ENCODE measurements around the gene HAUS6. TPM values are rescaled to one million over a fixed set of nuclear protein-coding genes. Genes with fewer than 3 reads are reported as not detected.

Gene HAUS6
- total RNA-seq, 2 donors from 2014 or later: 4.8 to 7.0 TPM

- Histone ChIP-seq H3K27ac (no peak overlapping the region), H3K27me3 (no peaks in the 10 kb centered on the region), H3K4me3 (no peak overlapping the region), H3K4me1 (no peaks in the 10 kb centered on the region), H3K9me3 (no peaks in the 10 kb centered on the region), H3K36me3 (no peaks in the 10 kb centered on the region)
- DNase-seq (ENCODE audit: low spot score): peak; percentile 77
- TF ChIP-seq, protein P1, sequence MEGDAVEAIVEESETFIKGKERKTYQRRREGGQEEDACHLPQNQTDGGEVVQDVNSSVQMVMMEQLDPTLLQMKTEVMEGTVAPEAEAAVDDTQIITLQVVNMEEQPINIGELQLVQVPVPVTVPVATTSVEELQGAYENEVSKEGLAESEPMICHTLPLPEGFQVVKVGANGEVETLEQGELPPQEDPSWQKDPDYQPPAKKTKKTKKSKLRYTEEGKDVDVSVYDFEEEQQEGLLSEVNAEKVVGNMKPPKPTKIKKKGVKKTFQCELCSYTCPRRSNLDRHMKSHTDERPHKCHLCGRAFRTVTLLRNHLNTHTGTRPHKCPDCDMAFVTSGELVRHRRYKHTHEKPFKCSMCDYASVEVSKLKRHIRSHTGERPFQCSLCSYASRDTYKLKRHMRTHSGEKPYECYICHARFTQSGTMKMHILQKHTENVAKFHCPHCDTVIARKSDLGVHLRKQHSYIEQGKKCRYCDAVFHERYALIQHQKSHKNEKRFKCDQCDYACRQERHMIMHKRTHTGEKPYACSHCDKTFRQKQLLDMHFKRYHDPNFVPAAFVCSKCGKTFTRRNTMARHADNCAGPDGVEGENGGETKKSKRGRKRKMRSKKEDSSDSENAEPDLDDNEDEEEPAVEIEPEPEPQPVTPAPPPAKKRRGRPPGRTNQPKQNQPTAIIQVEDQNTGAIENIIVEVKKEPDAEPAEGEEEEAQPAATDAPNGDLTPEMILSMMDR (IDR thresholded peaks at IDR 0.05): no peak
These were observed 43.8 kb upstream of the HAUS6 start for GRCh38 chr9:19146441-19147024.

GRCh38 chr9:19145881-19146280 is 43.2 kb upstream of the HAUS6 start:
- H3K4me3 ChIP-seq: no peak overlapping the region
- no peaks in the 10 kb centered on the region for H3K36me3 ChIP-seq
- H3K9me3 ChIP-seq: no peaks in the 10 kb centered on the region
- H3K27ac ChIP-seq: no peak overlapping the region
- DNase-seq (ENCODE audit: low spot score): no peak
- TF ChIP-seq, protein P1 (IDR thresholded peaks at IDR 0.05): no peak
- no peaks in the 10 kb centered on the region for H3K4me1 ChIP-seq
- no peaks in the 10 kb centered on the region for H3K27me3 ChIP-seq

GRCh38 chr9:19140259-19140658 is 37.6 kb upstream of the HAUS6 start:
- Histone ChIP-seq H3K4me1 (no peaks in the 10 kb centered on the region), H3K9me3 (no peaks in the 10 kb centered on the region), H3K36me3 (no peaks in the 10 kb centered on the region), H3K27me3 (no peaks in the 10 kb centered on the region), H3K27ac (no peak overlapping the region), H3K4me3 (no peak overlapping the region)
- DNase-seq (ENCODE audit: low spot score): no peak
- TF ChIP-seq, protein P1 (IDR thresholded peaks at IDR 0.05): no peak

- H3K9me3 ChIP-seq: no peaks in the 10 kb centered on the region
- no peaks in the 10 kb centered on the region for H3K27me3 ChIP-seq
- DNase-seq (ENCODE audit: low spot score): no peak
- H3K4me3 ChIP-seq: no peak overlapping the region
- H3K4me1 ChIP-seq: no peaks in the 10 kb centered on the region
- no peaks in the 10 kb centered on the region for H3K36me3 ChIP-seq
- TF ChIP-seq, protein P1 (IDR thresholded peaks at IDR 0.05): no peak
- no peak overlapping the region for H3K27ac ChIP-seq
These were observed 35.4 kb upstream of the HAUS6 start for GRCh38 chr9:19138084-19138483.

- no peak for DNase-seq (ENCODE audit: low spot score)
- Histone ChIP-seq H3K27me3 (no peaks in the 10 kb centered on the region), H3K36me3 (no peaks in the 10 kb centered on the region), H3K4me3 (no peak overlapping the region), H3K4me1 (no peaks in the 10 kb centered on the region), H3K27ac (no peak overlapping the region), H3K9me3 (no peaks in the 10 kb centered on the region)
- TF ChIP-seq, protein P1 (IDR thresholded peaks at IDR 0.05): no peak
These were observed 34.6 kb upstream of the HAUS6 start for GRCh38 chr9:19137282-19137681.

- Histone ChIP-seq H3K4me1 (no peaks in the 10 kb centered on the region), H3K4me3 (no peak overlapping the region), H3K27ac (no peak overlapping the region), H3K9me3 (no peaks in the 10 kb centered on the region), H3K27me3 (no peaks in the 10 kb centered on the region), H3K36me3 (no peaks in the 10 kb centered on the region)
- no peak for DNase-seq (ENCODE audit: low spot score)
- TF ChIP-seq, protein P1 (IDR thresholded peaks at IDR 0.05): no peak
These were observed 33.4 kb upstream of the HAUS6 start for GRCh38 chr9:19136129-19136528.
